Measurements from ENCODE around the gene RCC2. TPM values are rescaled to one million over a fixed set of nuclear protein-coding genes. Genes with fewer than 3 reads are reported as not detected.

RCC2 gene
- total RNA-seq, 3 donors from 2014 or later (not counting 1 experiment from before 2014, with no cell fraction given), result 55.2 to 76.8 (median 73.2) TPM

- Histone ChIP-seq H3K36me3 (ENCODE audit: control insufficient read depth, insufficient read depth, low read length) (no peaks in the 10 kb centered on the region), H3K27ac (ENCODE audit: low read length) (no peak overlapping the region), H3K4me3 (ENCODE audit: low read length) (no peak overlapping the region), H3K27me3 (ENCODE audit: control insufficient read depth, insufficient read depth, low read length) (no peaks in the 10 kb centered on the region), H3K4me1 (ENCODE audit: control insufficient read depth, insufficient read depth, low read length) (no peaks in the 10 kb centered on the region), H3K9me3 (ENCODE audit: control insufficient read depth, insufficient read depth, low read length) (no peaks in the 10 kb centered on the region)
- intact Hi-C loops (cut with micrococcal nuclease), result no loop called here
- H3K27ac Mint-ChIP-seq, result no peak overlapping the region
- 87% methylated on average over 18 of the region's 18 CpGs for WGBS (ENCODE audit: insufficient coverage)
- TF ChIP-seq, protein P1, sequence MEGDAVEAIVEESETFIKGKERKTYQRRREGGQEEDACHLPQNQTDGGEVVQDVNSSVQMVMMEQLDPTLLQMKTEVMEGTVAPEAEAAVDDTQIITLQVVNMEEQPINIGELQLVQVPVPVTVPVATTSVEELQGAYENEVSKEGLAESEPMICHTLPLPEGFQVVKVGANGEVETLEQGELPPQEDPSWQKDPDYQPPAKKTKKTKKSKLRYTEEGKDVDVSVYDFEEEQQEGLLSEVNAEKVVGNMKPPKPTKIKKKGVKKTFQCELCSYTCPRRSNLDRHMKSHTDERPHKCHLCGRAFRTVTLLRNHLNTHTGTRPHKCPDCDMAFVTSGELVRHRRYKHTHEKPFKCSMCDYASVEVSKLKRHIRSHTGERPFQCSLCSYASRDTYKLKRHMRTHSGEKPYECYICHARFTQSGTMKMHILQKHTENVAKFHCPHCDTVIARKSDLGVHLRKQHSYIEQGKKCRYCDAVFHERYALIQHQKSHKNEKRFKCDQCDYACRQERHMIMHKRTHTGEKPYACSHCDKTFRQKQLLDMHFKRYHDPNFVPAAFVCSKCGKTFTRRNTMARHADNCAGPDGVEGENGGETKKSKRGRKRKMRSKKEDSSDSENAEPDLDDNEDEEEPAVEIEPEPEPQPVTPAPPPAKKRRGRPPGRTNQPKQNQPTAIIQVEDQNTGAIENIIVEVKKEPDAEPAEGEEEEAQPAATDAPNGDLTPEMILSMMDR (IDR thresholded peaks at IDR 0.05), result no peak
- peaks cover 4 to 8% of the 10 kb centered on the region in 2 donors for H3K27me3 Mint-ChIP-seq (ENCODE audit: low read depth in 2 of 2)
- ATAC-seq, result no peak
- H3K36me3 Mint-ChIP-seq, result no peaks in the 10 kb centered on the region
- no peak for DNase-seq
- no peaks in the 10 kb centered on the region for H3K9me3 Mint-ChIP-seq
- H3K4me1 Mint-ChIP-seq, result no peaks in the 10 kb centered on the region
- H3K4me3 Mint-ChIP-seq, result no peak overlapping the region
Observed at GRCh38 chr1:17372955-17373354, 66.5 kb downstream of the RCC2 start.

- H3K27me3 Mint-ChIP-seq (ENCODE audit: low read depth in 2 of 2), result peaks cover 0 to 2% of the 10 kb centered on the region in 2 donors
- H3K36me3 Mint-ChIP-seq, result no peaks in the 10 kb centered on the region
- no peak within 1 kb of the TSS for H3K4me3 ChIP-seq (ENCODE audit: low read length)
- no peak within 1 kb of the TSS for H3K27ac Mint-ChIP-seq
- H3K9me3 ChIP-seq (ENCODE audit: control insufficient read depth, insufficient read depth, low read length), result no peaks in the 10 kb centered on the region
- H3K27me3 ChIP-seq (ENCODE audit: control insufficient read depth, insufficient read depth, low read length), result no peaks in the 10 kb centered on the region
- H3K4me3 Mint-ChIP-seq, result no peak within 1 kb of the TSS
- H3K36me3 ChIP-seq (ENCODE audit: control insufficient read depth, insufficient read depth, low read length), result no peaks in the 10 kb centered on the region
- 76% methylated on average over 6 of the region's 7 CpGs for WGBS (ENCODE audit: insufficient coverage)
- no peaks in the 10 kb centered on the region for H3K9me3 Mint-ChIP-seq
- no peaks in the 10 kb centered on the region for H3K4me1 Mint-ChIP-seq
- TF ChIP-seq, protein P1 (IDR thresholded peaks at IDR 0.05), result no peak
- DNase-seq (no peak), ATAC-seq (no peak)
- intact Hi-C loops (cut with micrococcal nuclease), result no loop called here
- H3K27ac ChIP-seq (ENCODE audit: low read length), result no peak within 1 kb of the TSS
- no peaks in the 10 kb centered on the region for H3K4me1 ChIP-seq (ENCODE audit: control insufficient read depth, insufficient read depth, low read length)
Observed at GRCh38 chr1:17371896-17372295, 67.6 kb downstream of the RCC2 start, which contains the start of gene PADI6. PADI6 (plus strand) TSS chr1:17372196; CDS start chr1:17372246, 50 bp downstream.

DNA sequence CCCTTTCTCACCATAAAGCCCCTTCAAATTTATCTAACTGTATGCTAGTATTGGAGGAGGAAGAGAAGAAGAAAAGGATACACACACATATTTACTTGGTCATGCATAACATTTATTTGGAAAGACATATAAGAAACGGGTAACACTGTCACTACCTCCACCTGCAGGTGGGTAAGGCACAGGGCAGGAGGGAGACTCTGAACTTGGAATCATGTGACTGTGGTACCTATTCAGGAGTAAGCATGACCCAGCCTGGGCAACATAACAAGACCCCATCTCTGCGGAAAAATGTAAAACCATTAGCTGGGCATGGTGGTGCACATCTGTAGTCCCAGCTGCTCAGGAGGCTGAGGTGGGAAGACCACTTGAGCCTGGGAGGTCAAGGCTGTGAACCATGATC, 68.9 kb downstream of the RCC2 start:
- H3K27ac Mint-ChIP-seq, result no peak overlapping the region
- Histone ChIP-seq H3K4me1 (ENCODE audit: control insufficient read depth, insufficient read depth, low read length) (no peaks in the 10 kb centered on the region), H3K36me3 (ENCODE audit: control insufficient read depth, insufficient read depth, low read length) (no peaks in the 10 kb centered on the region), H3K4me3 (ENCODE audit: low read length) (no peak overlapping the region), H3K9me3 (ENCODE audit: control insufficient read depth, insufficient read depth, low read length) (no peaks in the 10 kb centered on the region), H3K27me3 (ENCODE audit: control insufficient read depth, insufficient read depth, low read length) (no peaks in the 10 kb centered on the region), H3K27ac (ENCODE audit: low read length) (no peak overlapping the region)
- H3K27me3 Mint-ChIP-seq (ENCODE audit: low read depth in 2 of 2), result peaks cover 0 to under 1% of the 10 kb centered on the region in 2 donors
- no peaks in the 10 kb centered on the region for H3K4me1 Mint-ChIP-seq
- H3K9me3 Mint-ChIP-seq, result no peaks in the 10 kb centered on the region
- H3K36me3 Mint-ChIP-seq, result no peaks in the 10 kb centered on the region
- TF ChIP-seq, protein P1 (IDR thresholded peaks at IDR 0.05), result no peak
- no peak overlapping the region for H3K4me3 Mint-ChIP-seq
- intact Hi-C loops (cut with micrococcal nuclease), result no loop called here
- ATAC-seq (no peak), DNase-seq (peak in 1 of 2 donors; percentile 18)
- 46% methylated on average over 2 of the region's 2 CpGs for WGBS (ENCODE audit: insufficient coverage)

GRCh38 chr1:17369466-17369865, 70.0 kb downstream of the RCC2 start:
- Mint-ChIP-seq H3K27me3 (ENCODE audit: low read depth in 2 of 2) (peaks cover 0 to 5% of the 10 kb centered on the region in 2 donors), H3K27ac (no peak overlapping the region), H3K9me3 (no peaks in the 10 kb centered on the region), H3K36me3 (no peaks in the 10 kb centered on the region), H3K4me3 (no peak overlapping the region), H3K4me1 (no peaks in the 10 kb centered on the region)
- H3K36me3 ChIP-seq (ENCODE audit: control insufficient read depth, insufficient read depth, low read length), result no peaks in the 10 kb centered on the region
- no peaks in the 10 kb centered on the region for H3K4me1 ChIP-seq (ENCODE audit: control insufficient read depth, insufficient read depth, low read length)
- no peaks in the 10 kb centered on the region for H3K27me3 ChIP-seq (ENCODE audit: control insufficient read depth, insufficient read depth, low read length)
- H3K4me3 ChIP-seq (ENCODE audit: low read length), result no peak overlapping the region
- no peaks in the 10 kb centered on the region for H3K9me3 ChIP-seq (ENCODE audit: control insufficient read depth, insufficient read depth, low read length)
- DNase-seq, result no peak
- intact Hi-C loops (cut with micrococcal nuclease), result no loop called here
- 84% methylated on average over 9 of the region's 9 CpGs for WGBS (ENCODE audit: insufficient coverage)
- H3K27ac ChIP-seq (ENCODE audit: low read length), result no peak overlapping the region
- no peak for ATAC-seq
- TF ChIP-seq, protein P1 (IDR thresholded peaks at IDR 0.05), result no peak

All from natural killer cell (primary cell).